H9 (cell line): ENCODE data around the gene BLOC1S6. TPM values are rescaled to one million over a fixed set of nuclear protein-coding genes. Genes with fewer than 3 reads are reported as not detected.

Experiments used
- DNase-seq: peaks from one replicate; pipeline ENCODE4 v3.0.0-alpha.2; 2017
- H2AFZ ChIP-seq: one replicate; pipeline ENCODE4 v1.6.1; 2013; ENCODE audit warnings: mild to moderate bottlenecking, low read length, control low read depth, moderate library complexity
- H2AK5ac ChIP-seq: 2 replicates; pipeline ENCODE4 v1.6.1; 2013; ENCODE audit warnings: low read length, control low read depth, mixed read lengths; ENCODE audit not compliant: insufficient read length
- H2BK120ac ChIP-seq: one replicate; pipeline ENCODE4 v1.6.1; 2013; ENCODE audit warnings: low read depth, mild to moderate bottlenecking, low read length, control low read depth, inconsistent platforms; ENCODE audit not compliant: poor library complexity, severe bottlenecking
- H2BK12ac ChIP-seq: 2 replicates; pipeline ENCODE4 v1.6.1; 2013; ENCODE audit warnings: low read length, control low read depth, mixed read lengths, low read depth; ENCODE audit not compliant: insufficient read length
- H2BK15ac ChIP-seq: 2 replicates; pipeline ENCODE4 v1.6.1; 2013; ENCODE audit warnings: low read depth, low read length, control low read depth
- H2BK20ac ChIP-seq: one replicate; pipeline ENCODE4 v1.6.1; 2013; ENCODE audit warnings: low read depth, mild to moderate bottlenecking, low read length, control low read depth, inconsistent platforms; ENCODE audit not compliant: poor library complexity, severe bottlenecking
- H2BK5ac ChIP-seq: 2 replicates; pipeline ENCODE4 v1.6.1; 2013; ENCODE audit warnings: low read length, control low read depth, mixed read lengths; ENCODE audit not compliant: insufficient read length
- H3K14ac ChIP-seq: 2 replicates; pipeline ENCODE4 v1.6.1; 2013; ENCODE audit warnings: low read length, control low read depth; ENCODE audit not compliant: insufficient read depth
- H3K18ac ChIP-seq: 2 replicates; pipeline ENCODE4 v1.6.1; 2013; ENCODE audit warnings: low read depth, mild to moderate bottlenecking, mixed read lengths, low read length, control low read depth; ENCODE audit not compliant: insufficient read length
- H3K23ac ChIP-seq: 2 replicates; pipeline ENCODE4 v1.6.1; 2013; ENCODE audit warnings: low read length, control low read depth, mixed read lengths, low read depth; ENCODE audit not compliant: insufficient read length
- H3K23me2 ChIP-seq: 2 replicates; pipeline ENCODE4 v1.6.1; 2013; ENCODE audit warnings: low read depth, mild to moderate bottlenecking, mixed read lengths, low read length, control low read depth; ENCODE audit not compliant: insufficient read length, poor library complexity, severe bottlenecking
- H3K27ac ChIP-seq: 2 replicates; pipeline ENCODE4 v1.5.1; 2013; ENCODE audit warnings: low read length, control low read depth, mixed read lengths, low read depth; ENCODE audit not compliant: insufficient read length
- H3K27me3 ChIP-seq: 2 replicates; pipeline ENCODE4 v1.6.1; 2013; ENCODE audit warnings: low read length, control low read depth, inconsistent platforms; ENCODE audit not compliant: insufficient read depth
- H3K4ac ChIP-seq: 2 replicates; pipeline ENCODE4 v1.6.1; 2013; ENCODE audit warnings: low read depth, mild to moderate bottlenecking, control low read depth, inconsistent platforms, low read length, moderate library complexity
- H3K4me1 ChIP-seq: 2 replicates; pipeline ENCODE4 v1.6.1; 2013; ENCODE audit warnings: low read length, control low read depth, inconsistent platforms; ENCODE audit not compliant: insufficient read depth
- H3K4me2 ChIP-seq: 2 replicates; pipeline ENCODE4 v1.6.1; 2013; ENCODE audit warnings: low read length, control low read depth, mixed read lengths; ENCODE audit not compliant: insufficient read length, insufficient read depth
- H3K56ac ChIP-seq: 2 replicates; pipeline ENCODE4 v1.6.1; 2013; ENCODE audit warnings: low read depth, mild to moderate bottlenecking, mixed read lengths, low read length, control low read depth; ENCODE audit not compliant: insufficient read length
- H3K79me1 ChIP-seq: 2 replicates; pipeline ENCODE4 v1.6.1; 2013; ENCODE audit warnings: low read depth, mild to moderate bottlenecking, moderate library complexity, low read length, control low read depth, inconsistent platforms; ENCODE audit not compliant: insufficient read depth, poor library complexity, severe bottlenecking
- H3K79me2 ChIP-seq: 2 replicates; pipeline ENCODE4 v1.6.1; 2013; ENCODE audit warnings: low read length, control low read depth, inconsistent platforms; ENCODE audit not compliant: insufficient read depth
- H3K9ac ChIP-seq: 2 replicates; pipeline ENCODE4 v1.6.1; 2013; ENCODE audit warnings: low read length, control low read depth, mixed read lengths; ENCODE audit not compliant: insufficient read length; ENCODE audit errors: extremely low read depth
- H3K9me3 ChIP-seq: one replicate; pipeline ENCODE4 v1.6.1; 2013; ENCODE audit warnings: low read depth, low read length, inconsistent platforms; ENCODE audit not compliant: control insufficient read depth
- H3T11ph ChIP-seq: one replicate; pipeline ENCODE4 v1.6.1; 2013; ENCODE audit warnings: mild to moderate bottlenecking, low read length, control low read depth, inconsistent platforms
- H4K20me1 ChIP-seq: one replicate; pipeline ENCODE4 v1.6.1; 2013; ENCODE audit not compliant: control insufficient read depth, insufficient read length, insufficient read depth
- H4K5ac ChIP-seq: 2 replicates; pipeline ENCODE4 v1.6.1; 2013; ENCODE audit warnings: low read depth, mild to moderate bottlenecking, mixed read lengths, low read length, control low read depth; ENCODE audit not compliant: insufficient read length
- H4K8ac ChIP-seq: replicated peaks from 2 replicates; pipeline ENCODE4 v1.6.1; 2013; ENCODE audit warnings: low read length, control low read depth, mixed read lengths, low read depth; ENCODE audit not compliant: insufficient read length
- H4K91ac ChIP-seq: 2 replicates; pipeline ENCODE4 v1.6.1; 2013; ENCODE audit warnings: low read depth, mild to moderate bottlenecking, moderate library complexity, mixed read lengths, low read length, control low read depth; ENCODE audit not compliant: insufficient read length
- H3K27ac Mint-ChIP-seq, 3 experiments: 2 replicates in 2 of 3; 3 replicates in 1 of 3; pipeline ENCODE4 v1.8.0; 2020 to 2021; ENCODE audit warnings: mixed read lengths in 3 of 3, mild to moderate bottlenecking in 1 of 3, moderate library complexity in 1 of 3
- H3K27me3 Mint-ChIP-seq: 2 replicates; pipeline ENCODE4 v1.8.0; 2021; ENCODE audit warnings: low read depth, mild to moderate bottlenecking, moderate library complexity, mixed read lengths
- H3K36me3 Mint-ChIP-seq, 3 experiments: 2 replicates in 2 of 3; 3 replicates in 1 of 3; pipeline ENCODE4 v1.8.0; 2020 to 2021; ENCODE audit warnings: low read depth in 3 of 3, mixed read lengths in 3 of 3; ENCODE audit not compliant: insufficient read depth in 1 of 3
- H3K4me1 Mint-ChIP-seq, 2 experiments: 2 replicates each; pipeline ENCODE4 v1.8.0; 2020; ENCODE audit warnings: mixed read lengths in 2 of 2
- H3K4me3 Mint-ChIP-seq, 2 experiments: 2 replicates in 1 of 2; 3 replicates in 1 of 2; pipeline ENCODE4 v1.8.0; 2020 to 2021; ENCODE audit warnings: mild to moderate bottlenecking in 2 of 2, mixed read lengths in 2 of 2, moderate library complexity in 1 of 2
- H3K9me3 Mint-ChIP-seq, 2 experiments: 2 replicates in 1 of 2; 3 replicates in 1 of 2; pipeline ENCODE4 v1.8.0; 2020; ENCODE audit warnings: mild to moderate bottlenecking in 2 of 2, mixed read lengths in 2 of 2, moderate library complexity in 1 of 2
- WGBS: extraction: QIAGEN DNeasy Blood & Tissue Kit; methylation state at CpG from one replicate; pipeline ENCODE4 v1.1.7; 2013; ENCODE audit warnings: missing lambda C conversion rate, low lambda C conversion rate, mixed read lengths; ENCODE audit not compliant: insufficient read length; ENCODE audit errors: extremely low coverage; 5-methylcytosine and 5-hydroxymethylcytosine counted together
- total RNA-seq: library from RNA; stranded (reverse); gene quantifications from 2 replicates; pipeline ENCODE4 v1.2.1, GENCODE V29; 2021
- TF ChIP-seq, protein P1 (sequence below): fragments of 200-600 bp; sonication (generic); conservative IDR thresholded peaks from 3 replicates; pipeline ENCODE4 v1.8.0; 2021; ENCODE audit warnings: antibody characterized with exemption, mild to moderate bottlenecking

The BLOC1S6 gene
- total RNA-seq, 1 experiment from 2014 or later, result 36.9 TPM

DNA sequence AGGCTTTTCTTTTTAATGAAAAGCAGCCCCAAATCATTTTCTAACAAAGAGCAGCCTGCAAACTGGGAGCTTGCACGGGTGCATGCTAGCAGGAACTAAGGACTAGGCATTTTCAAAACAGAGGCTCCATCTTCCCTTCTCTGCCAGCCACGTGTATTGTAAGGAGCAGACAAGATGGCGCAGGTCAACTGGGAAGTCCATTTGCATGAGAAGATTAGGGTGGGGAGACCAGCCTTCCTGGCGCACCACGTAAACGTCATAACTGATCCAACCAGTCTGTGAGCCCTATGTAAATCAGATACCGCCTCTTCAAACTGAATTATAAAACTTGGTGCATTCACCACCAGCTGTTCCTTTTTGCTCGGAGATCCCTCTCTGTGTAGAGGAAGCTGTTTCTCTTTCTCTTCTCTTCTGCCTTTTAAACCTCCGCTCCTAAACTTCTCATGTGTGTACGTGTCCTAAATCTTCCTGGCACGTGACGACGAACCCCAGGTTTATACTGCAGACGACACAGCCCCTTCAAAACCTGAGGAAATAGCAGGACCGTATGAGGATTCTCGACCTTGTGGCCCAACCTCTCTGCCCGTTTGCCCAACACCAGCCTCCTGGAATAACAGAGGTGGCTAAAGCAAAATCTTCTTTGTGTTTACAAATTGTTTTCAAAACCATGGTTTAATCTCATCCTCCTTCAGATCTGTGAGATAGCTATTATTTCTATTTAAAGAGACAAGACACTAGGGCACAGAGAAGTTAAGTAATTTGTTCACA lies 38.2 kb upstream of the BLOC1S6 start:
- Mint-ChIP-seq H3K27me3 (peaks cover 48% of the 10 kb centered on the region), H3K4me1 (peaks cover 7 to 15% of the 10 kb centered on the region in 2 experiments), H3K4me3 (no peak overlapping the region), H3K36me3 (no peaks in the 10 kb centered on the region), H3K27ac (no peak overlapping the region; a peak in 1 of 7 replicates), H3K9me3 (no peaks in the 10 kb centered on the region; a peak in 1 of 5 replicates)
- no peak overlapping the region for H2BK5ac ChIP-seq
- H2BK12ac ChIP-seq, result no peak overlapping the region
- no peaks in the 10 kb centered on the region for H3K9me3 ChIP-seq
- H2AK5ac ChIP-seq, result no peak overlapping the region
- H3K79me2 ChIP-seq, result no peaks in the 10 kb centered on the region
- H3K27ac ChIP-seq, result no peak overlapping the region
- WGBS, result no CpG with 5 or more reads among the region's 17 CpGs
- H3K23me2 ChIP-seq, result no peaks in the 10 kb centered on the region
- no peak overlapping the region for H4K5ac ChIP-seq
- no peaks in the 10 kb centered on the region for H4K20me1 ChIP-seq
- no peaks in the 10 kb centered on the region for H3K27me3 ChIP-seq
- no peak overlapping the region for H4K91ac ChIP-seq
- H3K18ac ChIP-seq, result no peak overlapping the region
- H3K56ac ChIP-seq, result no peak overlapping the region
- H2BK15ac ChIP-seq, result no peak overlapping the region
- no peak overlapping the region for H3K4me2 ChIP-seq
- H2BK120ac ChIP-seq, result no peak overlapping the region
- TF ChIP-seq, protein P1, sequence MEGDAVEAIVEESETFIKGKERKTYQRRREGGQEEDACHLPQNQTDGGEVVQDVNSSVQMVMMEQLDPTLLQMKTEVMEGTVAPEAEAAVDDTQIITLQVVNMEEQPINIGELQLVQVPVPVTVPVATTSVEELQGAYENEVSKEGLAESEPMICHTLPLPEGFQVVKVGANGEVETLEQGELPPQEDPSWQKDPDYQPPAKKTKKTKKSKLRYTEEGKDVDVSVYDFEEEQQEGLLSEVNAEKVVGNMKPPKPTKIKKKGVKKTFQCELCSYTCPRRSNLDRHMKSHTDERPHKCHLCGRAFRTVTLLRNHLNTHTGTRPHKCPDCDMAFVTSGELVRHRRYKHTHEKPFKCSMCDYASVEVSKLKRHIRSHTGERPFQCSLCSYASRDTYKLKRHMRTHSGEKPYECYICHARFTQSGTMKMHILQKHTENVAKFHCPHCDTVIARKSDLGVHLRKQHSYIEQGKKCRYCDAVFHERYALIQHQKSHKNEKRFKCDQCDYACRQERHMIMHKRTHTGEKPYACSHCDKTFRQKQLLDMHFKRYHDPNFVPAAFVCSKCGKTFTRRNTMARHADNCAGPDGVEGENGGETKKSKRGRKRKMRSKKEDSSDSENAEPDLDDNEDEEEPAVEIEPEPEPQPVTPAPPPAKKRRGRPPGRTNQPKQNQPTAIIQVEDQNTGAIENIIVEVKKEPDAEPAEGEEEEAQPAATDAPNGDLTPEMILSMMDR, result no peak
- no peak overlapping the region for H4K8ac ChIP-seq
- H3K4me1 ChIP-seq, result no peaks in the 10 kb centered on the region
- H3T11ph ChIP-seq, result no peak overlapping the region
- H3K14ac ChIP-seq, result no peak overlapping the region
- H3K4ac ChIP-seq, result no peak overlapping the region
- H2BK20ac ChIP-seq, result no peak overlapping the region
- no peak overlapping the region for H2AFZ ChIP-seq
- peak; percentile 39 for DNase-seq
- no peaks in the 10 kb centered on the region for H3K79me1 ChIP-seq
- no peak overlapping the region for H3K23ac ChIP-seq
- no peak overlapping the region for H3K9ac ChIP-seq
